OCI-M1 (cell line): Measurements from ENCODE around the gene PRAMEF20.
"Not testable (repeated sequence)": the region's sequence is repeated elsewhere in the genome, so short reads cannot be mapped to it uniquely, and the experiment has no call there.

ENCODE experiments used
- DNase-seq: peaks from one replicate; lab custom pipeline; 2025; lab: John Stamatoyannopoulos, UW

Gene PRAMEF20

DNA sequence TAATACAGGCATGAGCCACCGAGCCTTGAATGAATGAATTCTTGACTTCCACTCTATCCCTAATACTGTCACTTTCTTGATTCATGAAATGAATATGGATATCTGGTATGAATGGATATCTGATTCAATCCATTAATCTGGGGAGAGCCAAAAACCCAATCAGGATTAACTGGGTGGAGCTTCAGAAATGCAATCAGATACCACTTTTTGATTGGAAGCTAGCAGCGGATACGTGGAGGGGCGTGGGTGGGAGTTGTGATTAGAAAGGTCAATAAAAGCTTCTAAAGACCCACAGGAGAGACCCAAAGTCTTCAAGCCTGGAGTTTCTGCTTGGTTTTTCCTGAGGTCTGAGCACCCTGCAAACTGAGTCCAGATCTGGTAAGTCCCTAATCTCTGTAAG, at the start of gene PRAMEF20:
TSS of gene PRAMEF20 (plus strand) at position 301 of the 400 bp plus-strand sequence. CDS start 5,905 bp downstream, outside the sequence.
- not testable (repeated sequence) for DNase-seq

DNA sequence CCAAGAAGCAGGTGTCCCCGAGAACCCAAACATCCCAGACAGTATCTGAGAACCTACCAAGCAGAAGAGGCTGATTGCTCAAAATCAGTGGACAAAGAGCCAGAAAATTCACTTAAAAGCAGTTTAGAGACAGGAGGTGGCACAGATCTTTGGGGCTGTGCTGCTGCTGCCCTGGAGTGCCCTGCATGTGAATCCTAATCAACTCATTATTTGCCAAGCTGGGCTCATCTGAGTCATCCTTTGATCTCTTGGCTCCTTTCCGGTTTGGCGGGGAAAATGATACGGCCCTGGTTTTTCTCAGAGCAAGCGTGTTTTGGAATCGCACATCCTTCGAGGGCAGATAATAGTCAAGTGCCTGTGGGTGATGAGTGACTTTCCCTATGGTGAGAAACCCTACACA, 47.9 kb upstream of the PRAMEF20 start:
- DNase-seq, result not testable (repeated sequence)

DNA sequence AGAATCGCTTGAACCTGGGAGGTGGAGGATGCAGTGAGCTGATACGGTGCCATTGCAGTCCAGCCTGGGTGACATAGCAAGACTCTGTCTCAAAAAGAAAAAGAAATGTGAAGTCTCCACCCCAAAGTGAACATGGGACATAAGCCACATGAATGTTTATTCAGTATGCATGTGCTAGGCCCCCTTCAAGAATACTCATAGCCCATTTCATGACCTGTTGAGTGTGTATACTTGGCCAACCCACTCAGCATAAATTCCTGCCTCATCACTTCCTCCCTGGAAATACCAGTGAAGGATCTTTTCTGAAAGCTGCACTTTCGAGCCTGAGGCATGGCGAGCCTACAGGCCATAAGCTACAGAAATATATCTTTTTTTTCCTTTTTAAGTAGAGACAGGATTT, 45.3 kb upstream of the PRAMEF20 start:
- not testable (repeated sequence) for DNase-seq

GRCh38 chr1:13366536-13366935, 43.7 kb upstream of the PRAMEF20 start:
- not testable (repeated sequence) for DNase-seq

DNA sequence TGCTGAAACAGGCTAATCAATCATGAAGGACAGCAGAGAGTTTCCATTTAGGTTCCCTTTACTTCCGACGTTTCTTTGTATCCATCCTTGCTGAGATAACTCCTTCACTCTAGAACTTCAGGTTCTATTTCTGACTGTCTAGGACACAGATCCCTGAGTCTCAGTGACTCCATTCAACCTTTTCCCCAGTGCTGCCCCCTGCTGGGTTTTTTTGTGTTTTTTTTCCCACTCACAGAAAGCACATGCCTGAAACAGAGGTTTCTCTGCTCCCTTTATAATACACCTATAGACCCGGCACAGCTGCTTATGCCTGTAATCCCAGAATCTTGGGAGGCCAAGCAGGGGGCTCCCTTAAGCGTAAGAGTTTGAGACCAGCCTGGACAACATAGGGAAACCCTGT, 41.7 kb upstream of the PRAMEF20 start:
- peak; percentile 68 for DNase-seq

GRCh38 chr1:13378983-13379382, 31.3 kb upstream of the PRAMEF20 start:
- DNase-seq, result not testable (repeated sequence)

- not testable (repeated sequence) for DNase-seq
Measured at GRCh38 chr1:13380380-13380779, 29.9 kb upstream of the PRAMEF20 start.

GRCh38 chr1:13389332-13389731, 20.9 kb upstream of the PRAMEF20 start, which contains the start of gene PRAMEF17:
PRAMEF17 (plus strand) TSS chr1:13389632; CDS start chr1:13389658, 26 bp downstream.
- DNase-seq, result not testable (repeated sequence)

DNA sequence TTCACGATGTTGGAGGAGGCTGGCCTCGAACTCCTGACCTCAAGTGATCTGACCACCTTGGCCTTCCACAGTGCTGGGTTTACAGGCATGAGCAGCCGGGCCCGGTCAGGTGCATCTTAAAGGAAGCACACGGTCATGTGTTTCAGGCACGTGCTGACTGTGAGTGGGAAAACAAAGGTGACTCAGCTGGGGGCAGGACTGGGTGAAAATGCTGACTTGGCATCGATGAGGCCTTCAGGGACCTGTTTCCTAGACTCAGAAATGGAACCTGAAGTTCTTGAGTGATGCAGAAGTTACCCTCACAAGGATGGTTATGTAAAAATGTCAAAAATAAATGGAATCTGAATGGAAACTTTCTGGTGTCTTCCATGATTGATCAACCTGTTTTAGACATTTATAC, 17.2 kb upstream of the PRAMEF20 start:
- DNase-seq, result not testable (repeated sequence)

- DNase-seq, result not testable (repeated sequence)
Measured at GRCh38 chr1:13394761-13395160, 15.5 kb upstream of the PRAMEF20 start.

GRCh38 chr1:13395311-13395710, 14.9 kb upstream of the PRAMEF20 start:
- not testable (repeated sequence) for DNase-seq

DNA sequence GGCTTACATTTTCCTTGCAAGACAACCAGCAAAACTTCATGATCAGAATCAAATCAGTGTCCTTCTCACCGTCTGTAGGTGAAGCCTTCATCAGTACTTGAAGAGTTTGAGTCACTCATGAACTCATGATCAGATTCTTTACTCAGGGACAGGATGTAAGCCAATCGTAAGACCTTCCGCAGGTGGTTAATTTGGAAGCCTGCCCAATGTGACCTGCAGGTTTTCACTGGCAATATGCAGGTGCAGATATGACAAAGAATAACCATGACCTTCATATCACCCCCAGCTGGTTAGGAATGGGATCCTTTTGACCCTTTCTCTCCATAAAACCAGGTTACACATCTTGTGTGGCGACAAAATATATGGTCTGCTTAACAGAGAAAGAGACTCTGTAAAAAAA, 2.4 kb upstream of the PRAMEF20 start:
- DNase-seq, result no peak

DNA sequence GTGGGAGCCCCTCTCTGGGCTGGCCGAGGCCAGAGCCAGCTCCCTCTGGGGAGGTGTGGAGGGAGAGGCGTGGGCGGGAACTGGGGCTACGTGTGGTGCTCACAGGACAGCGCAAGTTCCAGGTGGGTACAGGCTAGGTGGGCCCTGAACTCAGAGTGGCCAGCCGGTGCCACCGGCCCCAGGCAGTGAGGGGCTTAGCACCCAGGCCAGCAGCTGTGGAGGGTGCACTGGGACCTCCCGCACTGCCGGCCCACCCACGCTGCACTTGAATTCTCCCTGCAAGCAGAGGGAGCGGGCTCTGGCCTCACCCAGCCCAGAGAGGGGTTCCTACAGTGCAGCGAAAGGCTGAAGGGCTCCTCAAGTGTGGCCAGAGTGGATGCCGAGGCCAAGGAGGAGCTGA, 20.2 kb downstream of the PRAMEF20 start:
- no peak for DNase-seq

- no peak for DNase-seq
Measured at GRCh38 chr1:13432251-13432650, 22.0 kb downstream of the PRAMEF20 start.

GRCh38 chr1:13433694-13434358, 23.6 kb downstream of the PRAMEF20 start:
- not testable (repeated sequence) for DNase-seq

GRCh38 chr1:13435458-13435857, 25.2 kb downstream of the PRAMEF20 start:
- DNase-seq, result no peak

GRCh38 chr1:13439104-13439783, 29.0 kb downstream of the PRAMEF20 start:
- not testable (repeated sequence) for DNase-seq

- DNase-seq, result no peak
Measured at GRCh38 chr1:13443335-13443979, 33.2 kb downstream of the PRAMEF20 start.

GRCh38 chr1:13450204-13450603, 40.0 kb downstream of the PRAMEF20 start:
- no peak for DNase-seq

DNA sequence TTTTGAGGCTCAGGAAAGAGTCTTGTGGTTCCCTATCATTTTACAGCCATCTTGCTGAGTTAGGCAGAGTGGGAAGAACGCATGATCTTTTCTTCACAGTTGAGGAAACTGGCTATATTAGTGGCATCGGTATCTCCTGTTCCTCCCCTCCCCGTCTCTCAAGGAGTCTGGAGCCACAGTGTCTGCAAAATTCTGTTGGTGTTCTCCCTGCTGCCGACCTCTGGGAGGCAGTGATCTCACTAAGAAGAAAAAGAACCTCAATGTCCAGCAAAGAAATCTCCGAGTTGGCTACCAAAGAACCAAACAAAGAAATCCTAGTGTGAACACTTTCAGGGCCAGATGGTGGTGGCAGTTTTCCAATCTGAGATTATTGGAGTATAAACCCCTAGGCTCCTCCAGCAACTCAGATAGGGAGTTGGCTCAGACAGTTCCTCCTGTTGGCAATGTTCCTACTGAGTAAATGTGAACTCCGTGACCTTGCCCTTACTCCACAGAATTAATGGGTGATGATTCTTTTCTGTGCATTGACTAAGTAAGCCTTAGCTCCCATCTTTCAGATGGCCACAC, 41.2 kb downstream of the PRAMEF20 start:
- DNase-seq, result no peak

DNA sequence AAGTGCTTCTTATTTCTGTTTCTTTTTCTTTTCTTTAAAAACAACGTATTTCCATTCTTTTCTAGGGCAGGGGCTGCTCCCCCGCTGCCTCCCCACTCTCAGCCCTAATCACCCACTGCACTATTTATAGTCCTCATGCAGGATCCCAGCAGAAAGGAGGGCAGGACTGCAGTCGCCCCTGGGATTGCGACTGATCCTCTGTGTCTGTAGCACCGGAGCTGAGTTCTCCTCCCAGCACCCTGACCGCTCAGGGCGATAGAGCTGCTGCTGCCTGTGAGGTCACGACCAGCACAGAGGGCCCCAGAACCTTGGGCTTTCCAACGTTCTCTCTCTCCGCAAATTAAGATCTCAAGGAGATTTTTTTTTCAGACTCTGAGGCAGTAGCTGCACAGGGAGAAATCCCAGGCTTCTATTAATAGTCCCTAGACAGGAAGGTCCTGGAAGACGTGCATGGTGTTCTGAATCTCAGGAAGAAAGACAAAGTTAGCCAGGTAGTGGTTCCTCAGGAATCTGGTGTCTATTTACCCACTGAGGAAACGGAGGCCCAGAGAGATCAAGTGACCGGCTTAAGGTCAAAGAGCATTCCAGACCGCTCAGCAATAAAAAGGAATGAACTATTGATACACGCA, 46.8 kb downstream of the PRAMEF20 start:
- no peak for DNase-seq

- peak; percentile 1 for DNase-seq
Measured at GRCh38 chr1:13461977-13462376, 51.7 kb downstream of the PRAMEF20 start.
